Measurements from ENCODE around the gene VEZF1.

VEZF1 gene, protein sequence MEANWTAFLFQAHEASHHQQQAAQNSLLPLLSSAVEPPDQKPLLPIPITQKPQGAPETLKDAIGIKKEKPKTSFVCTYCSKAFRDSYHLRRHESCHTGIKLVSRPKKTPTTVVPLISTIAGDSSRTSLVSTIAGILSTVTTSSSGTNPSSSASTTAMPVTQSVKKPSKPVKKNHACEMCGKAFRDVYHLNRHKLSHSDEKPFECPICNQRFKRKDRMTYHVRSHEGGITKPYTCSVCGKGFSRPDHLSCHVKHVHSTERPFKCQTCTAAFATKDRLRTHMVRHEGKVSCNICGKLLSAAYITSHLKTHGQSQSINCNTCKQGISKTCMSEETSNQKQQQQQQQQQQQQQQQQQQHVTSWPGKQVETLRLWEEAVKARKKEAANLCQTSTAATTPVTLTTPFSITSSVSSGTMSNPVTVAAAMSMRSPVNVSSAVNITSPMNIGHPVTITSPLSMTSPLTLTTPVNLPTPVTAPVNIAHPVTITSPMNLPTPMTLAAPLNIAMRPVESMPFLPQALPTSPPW

DNA sequence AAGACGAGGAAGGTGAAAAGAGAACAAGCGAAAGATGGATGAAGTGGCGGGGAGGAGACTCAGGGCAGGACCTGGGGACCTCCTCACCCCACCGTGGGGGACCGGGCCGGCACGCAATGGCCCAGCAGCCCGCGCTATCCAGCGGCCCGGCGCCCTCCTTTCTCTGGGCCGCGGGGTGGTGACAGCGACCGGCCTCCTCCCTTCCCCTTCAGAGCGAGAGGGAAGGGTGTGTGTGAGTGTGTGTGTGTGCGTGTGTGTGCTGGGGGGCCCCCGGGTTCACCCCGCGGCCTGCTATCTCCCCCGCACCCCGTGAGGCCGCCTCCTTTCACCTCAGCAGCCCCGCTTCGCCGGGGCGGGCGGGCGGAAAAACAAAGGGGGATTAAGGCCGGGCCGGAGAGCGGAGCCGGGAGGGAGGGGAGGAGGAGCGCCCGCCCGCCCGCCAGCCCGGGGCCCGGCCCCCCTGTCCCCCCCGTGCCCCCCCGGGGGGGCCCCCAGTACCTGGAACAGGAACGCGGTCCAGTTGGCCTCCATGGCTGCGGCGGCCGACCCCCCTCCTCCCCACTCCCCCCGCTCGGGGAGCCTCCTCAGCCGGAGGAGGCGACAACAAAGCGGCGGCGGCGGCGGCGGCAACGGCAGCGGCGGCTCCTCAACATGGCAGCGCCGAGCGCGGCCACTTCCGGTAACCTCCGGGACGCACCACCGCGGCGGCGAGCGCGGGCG is at the start of gene VEZF1:
Gene VEZF1 (minus strand): TSS at position 674 of the 720 bp plus-strand sequence. CDS start 143 bp downstream, at position 531.
- DNase-seq (ENCODE audit: low spot score): peak; percentile 45

DNA sequence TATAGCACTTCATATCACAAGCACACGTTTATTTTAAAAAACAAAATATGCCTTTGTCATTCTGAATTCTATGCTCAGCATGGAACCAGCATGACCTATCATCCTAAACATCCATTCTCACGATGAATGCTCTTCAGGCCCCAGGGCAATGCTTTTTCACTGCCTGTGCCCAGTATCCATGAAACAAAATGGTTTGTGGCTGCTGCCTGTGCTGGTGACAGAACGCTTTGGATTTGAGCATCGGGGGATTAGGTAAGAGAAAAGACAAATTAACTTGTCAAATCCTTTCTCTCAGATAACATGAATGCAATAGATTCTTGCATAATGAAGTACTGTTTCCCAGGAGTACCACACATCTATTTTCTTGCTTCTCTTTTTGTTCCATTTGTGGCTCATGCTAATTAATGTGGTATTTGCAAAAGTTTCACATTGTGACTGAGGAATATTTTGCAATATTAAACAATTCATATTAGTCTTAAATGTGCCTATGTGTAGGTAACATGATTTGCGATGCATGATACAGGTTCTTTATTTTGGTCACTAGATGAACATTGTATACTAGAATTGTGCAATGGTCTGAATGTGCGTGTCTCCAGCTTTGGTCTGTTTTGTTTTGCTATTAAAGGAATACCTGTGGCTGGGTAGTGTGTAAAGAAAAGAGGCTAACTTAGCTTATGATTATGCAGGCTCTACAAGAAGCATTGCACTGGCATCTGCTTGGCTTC is 44.8 kb upstream of the VEZF1 start:
- DNase-seq (ENCODE audit: low spot score): no peak

DNA sequence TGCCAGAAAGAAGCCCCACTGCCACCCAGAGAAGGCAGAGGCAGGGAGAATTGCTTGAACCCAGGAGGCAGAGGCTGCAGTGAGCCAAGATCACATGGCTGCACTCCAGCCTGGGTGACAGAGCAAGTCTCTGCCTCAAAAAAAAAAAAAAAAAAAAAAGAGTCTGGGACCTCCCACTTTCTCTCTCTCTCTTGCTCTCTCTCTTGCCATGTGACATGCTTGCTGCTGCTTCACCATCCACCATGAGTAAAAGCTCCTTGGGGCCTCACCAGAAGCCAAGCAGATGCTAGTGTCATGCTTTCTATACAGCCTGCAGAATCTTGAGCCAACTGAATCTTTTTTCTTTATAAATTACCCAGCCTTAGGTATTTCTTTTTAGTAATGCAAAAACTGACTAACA is 40.5 kb upstream of the VEZF1 start:
- no peak for DNase-seq (ENCODE audit: low spot score)

DNA sequence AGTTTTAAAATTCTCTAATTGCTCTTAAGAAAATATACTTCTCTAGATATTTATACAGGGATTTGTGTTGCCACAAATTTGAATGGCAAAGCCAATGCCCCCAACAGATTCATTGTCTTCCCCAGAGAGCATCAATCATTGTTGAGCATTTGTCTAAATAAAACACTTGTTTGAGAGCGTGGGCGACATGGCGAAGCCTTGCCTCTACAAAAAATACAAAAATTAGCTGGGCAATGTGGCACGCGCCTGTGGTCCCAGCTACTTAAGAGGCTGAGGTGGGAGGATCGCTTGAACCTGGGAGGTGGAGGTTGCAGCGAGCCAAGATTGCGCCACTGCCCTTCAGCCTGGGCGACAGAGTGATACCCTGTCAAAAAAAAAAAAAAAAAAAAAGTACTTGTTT is 32.3 kb upstream of the VEZF1 start:
- no peak for DNase-seq (ENCODE audit: low spot score)

DNA sequence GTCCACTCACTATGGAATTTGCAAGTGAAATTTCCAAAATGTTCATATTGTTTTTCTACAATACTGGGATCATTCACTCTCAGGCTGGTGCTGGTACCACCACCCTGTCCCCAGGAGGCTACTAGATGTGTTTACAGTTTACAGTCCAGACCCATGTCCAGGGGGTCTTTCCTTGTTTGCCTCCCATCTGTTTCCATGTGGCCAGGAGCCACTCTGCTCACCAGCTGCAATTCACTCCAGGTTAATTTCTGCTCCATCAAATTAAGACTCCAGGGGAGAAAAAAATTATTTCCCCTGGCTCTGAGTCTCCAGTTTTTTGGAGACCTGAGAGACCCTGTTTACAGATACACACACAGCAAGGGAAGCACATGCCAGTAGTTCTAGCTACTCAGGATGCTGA is 31.5 kb upstream of the VEZF1 start:
- DNase-seq (ENCODE audit: low spot score): no peak

DNA sequence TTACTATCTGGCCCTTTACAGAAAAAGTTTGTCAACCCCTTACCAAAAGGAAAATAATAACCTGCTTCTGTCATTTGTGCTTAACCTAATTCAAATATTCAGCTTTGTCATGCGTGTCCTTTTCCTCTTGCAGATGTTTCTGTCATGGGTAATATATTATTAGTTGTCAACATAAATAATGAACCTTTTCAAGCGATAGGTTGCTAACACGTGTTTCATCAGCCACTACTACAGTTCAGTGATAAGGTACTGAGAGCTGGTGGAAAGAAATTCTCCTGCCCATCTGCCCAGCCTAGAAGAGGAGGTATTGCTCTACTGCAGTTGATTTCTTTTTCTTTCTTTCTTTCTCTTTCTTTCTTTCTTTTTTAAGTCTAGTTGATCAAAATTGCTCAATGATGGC is 31.0 kb upstream of the VEZF1 start:
- no peak for DNase-seq (ENCODE audit: low spot score)

DNA sequence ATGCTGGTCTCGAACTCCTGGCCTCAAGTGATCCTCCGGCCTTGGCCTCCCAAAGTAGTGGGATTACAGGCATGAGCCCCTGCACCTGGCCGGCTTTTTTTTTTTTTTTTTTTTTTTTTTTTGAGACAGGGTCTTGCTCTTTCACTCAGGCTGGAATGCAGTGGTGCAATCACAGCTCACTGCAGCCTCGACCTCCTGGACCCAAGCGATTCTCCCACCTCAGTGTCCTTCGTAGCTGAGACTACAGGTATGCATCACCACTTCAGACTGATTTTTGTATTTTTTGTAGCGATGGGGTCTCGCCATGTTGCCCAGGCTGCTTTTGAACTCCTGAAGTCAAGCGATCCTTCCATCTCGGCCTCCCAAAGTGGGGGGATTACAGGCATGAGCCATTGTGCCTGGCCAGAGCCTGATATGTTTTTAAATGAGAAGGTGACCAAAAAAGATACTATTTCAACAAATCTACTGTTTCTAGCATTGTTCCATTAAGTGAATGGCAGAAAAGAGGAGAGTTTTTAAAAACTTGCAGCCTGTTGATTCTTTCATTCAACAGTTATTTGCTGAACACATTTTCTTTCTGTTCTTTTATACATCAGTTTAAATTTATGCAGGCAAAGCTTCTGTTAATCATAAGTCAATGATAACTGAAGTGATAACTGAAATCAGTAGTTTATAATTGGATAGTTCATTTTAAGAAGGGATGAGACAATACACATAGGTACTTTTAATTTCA is 22.2 kb upstream of the VEZF1 start:
- DNase-seq (ENCODE audit: low spot score): no peak

DNA sequence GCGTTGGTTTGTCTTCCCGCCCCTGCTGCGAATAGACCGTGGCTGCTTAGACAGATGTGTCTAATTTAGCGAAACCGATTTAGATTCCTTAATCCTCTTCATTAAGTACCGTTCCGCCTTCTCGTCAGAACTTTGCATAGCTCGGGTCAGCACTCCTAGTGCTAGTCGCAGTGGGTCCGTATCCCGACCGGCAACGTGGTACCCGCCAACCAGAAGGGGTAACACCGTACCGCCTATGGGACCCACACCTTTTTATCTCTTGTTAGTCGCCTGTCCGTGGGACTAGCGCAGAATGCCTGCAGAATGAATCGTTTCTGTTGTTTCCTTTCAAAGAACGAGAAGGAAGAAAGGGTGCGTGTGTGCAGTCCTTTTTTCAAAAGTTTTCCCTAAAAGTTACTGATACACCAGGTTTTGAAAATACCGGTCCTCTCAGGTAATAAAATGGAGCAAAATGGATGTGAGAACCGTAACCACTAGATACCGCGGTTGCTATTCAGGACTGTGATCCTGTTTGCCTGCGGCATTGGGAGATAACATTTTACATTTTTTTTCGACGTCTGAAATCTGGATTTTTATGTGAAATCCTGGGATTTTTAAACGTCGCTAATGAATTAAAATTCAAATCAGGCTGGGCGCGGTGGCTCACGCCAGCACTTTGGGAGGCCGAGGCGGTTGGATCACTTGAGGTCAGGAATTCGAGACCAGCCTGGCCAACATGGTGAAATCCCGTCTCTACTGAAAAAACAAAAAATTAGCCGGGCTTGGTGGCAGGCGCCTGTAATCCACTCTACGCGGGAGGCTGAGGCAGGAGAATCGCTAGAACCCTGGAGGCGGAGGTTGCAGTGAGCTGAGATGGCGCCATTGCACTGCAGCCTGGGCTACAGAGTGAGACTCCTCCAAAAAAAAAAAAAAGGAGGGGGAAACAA is 20.0 kb upstream of the VEZF1 start:
- DNase-seq (ENCODE audit: low spot score): no peak

DNA sequence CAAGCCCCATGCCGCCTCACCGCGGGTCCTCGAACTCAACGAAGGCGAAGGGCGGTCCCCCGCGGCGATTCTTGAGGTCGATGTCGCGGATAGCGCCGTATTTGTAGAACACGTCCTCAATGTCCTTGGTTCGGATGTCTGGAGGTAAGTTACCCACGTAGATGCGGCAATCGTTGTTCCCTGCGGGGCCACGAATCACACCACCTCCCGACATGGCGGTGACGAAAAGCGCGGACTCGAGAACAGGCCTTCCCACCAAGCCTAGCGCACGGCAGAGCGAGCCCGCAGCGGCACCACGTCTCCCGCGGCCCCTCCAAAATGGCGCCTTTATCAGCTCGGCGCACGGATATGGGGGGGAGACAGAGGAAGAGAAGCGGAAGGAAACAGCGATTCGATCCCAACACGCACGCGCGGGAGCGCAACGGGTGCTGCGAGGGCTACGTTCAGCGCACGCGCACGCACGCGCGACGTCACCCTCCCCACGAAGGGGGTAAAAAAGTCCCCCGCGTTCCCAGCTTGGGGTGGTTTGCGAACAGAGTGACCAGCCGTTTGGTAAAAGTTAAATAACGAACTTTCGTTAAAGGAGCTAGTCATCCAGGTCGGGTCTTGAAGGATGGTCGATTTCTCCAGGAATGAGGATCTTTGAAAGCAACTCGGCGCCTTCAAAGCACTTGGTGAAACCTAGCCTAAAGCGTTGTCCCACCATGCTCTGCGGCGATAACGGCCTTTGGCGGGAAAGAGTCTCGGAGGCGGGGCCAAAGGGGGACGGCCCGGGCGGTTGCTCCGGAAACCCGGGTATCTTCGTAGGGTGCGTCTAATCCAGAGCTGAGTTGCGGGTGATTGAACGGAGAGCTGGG is 19.1 kb upstream of the VEZF1 start, which contains the start of gene SRSF1:
Gene SRSF1 (minus strand): TSS at position 323 of the 857 bp plus-strand sequence. CDS start 109 bp downstream, at position 214.
- peak; percentile 92 for DNase-seq (ENCODE audit: low spot score)

DNA sequence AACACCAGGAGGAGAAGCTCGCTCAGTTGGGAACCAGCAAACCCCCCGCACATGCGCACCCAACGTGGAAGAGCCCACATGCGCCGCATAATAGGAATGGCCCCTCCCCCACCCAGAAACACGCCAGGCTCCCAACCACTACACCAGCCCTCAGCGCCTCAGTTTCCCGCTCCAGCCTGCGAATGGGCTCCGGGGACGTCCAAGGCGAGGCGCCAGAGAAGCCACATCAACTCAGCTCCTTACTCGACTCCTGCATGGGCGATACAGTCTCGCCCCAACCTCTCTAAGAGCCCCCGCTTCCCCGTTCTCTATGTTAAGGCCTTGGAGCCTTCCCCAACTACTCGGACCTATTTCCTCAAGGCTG is 18.5 kb upstream of the VEZF1 start:
- peak; percentile 42 for DNase-seq (ENCODE audit: low spot score)

DNA sequence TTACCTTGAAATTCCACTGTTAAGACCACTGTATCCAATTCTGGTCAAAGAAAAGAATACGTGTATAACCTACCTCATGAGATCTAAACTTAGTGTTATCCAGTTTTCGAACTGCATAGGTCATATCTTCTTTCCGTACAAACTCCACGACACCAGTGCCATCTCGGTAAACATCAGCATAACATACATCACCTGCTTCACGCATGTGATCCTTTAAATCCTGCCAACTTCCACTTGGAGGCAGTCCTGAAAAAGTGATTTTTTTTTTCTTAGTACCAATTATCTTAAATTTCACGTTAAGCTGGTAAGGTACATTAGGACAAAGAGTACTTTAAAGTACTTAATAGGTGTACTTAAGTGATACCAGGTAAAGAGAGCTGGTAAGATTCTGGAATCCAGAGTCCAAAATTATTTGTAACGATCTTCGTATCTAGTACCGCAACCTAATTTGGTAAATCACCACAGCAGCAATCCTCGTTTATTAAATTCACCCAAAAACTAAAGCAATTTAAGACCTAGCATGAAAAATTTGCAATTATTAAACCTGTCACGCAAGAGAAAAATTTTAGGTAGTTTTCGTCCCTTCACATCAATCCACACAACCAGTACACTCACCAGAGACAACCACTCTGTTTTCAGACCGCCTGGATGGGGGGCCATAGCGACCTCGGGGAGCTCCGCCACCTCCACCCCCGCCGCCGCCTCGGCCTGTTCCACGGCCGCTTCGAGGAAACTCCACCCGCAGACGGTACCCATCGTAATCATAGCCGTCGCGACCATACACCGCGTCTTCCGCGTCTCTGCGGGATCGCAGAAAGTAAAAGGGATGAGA is 17.9 kb upstream of the VEZF1 start:
- DNase-seq (ENCODE audit: low spot score): no peak

DNA sequence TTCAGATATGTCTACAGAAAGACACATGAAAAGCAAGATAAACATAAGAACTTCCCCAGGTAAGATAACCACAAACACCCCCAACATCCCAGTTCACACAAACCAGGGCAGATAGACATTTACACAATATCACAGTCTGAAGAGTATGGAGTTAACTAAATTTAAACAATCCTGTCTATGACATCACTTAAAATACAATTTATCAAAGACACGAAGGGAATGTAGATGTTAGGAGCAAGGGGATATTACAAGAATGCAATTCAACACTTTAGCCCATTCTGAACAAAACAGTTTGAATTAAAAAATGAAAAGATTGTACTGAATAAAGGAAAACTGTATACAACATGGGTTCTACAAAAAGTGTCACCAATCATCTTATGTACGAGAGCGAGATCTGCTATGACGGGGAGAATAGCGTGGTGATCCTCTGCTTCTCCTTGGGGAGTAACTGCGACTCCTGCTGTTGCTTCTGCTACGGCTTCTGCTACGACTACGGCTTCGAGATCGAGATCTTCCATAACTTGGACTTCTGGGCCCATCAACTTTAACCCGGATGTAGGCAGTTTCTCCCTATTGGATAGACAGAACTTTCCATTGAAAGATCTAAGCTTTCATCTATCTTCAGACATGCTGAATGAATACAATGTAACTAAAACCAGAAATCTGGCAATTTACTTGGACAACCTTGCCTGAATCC is 17.1 kb upstream of the VEZF1 start:
- no peak for DNase-seq (ENCODE audit: low spot score)

DNA sequence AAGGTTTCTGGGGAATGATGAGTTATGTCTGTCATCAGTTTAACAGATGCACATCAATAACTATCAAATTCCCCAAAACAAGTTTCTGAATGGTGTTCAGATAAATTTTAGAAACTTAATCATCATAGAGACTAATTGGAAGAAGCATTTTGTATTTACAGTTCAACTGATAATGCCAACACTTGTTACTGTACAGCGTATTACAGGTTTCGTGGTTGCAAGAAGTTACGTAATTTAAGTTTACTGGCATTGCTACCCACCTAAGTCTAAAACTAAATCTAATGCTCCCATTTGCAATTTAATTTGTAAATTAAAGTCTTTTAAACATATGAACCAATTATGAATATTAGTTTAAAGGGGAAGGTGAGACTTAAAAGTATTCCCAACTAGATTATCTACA is 16.0 kb upstream of the VEZF1 start:
- no peak for DNase-seq (ENCODE audit: low spot score)

DNA sequence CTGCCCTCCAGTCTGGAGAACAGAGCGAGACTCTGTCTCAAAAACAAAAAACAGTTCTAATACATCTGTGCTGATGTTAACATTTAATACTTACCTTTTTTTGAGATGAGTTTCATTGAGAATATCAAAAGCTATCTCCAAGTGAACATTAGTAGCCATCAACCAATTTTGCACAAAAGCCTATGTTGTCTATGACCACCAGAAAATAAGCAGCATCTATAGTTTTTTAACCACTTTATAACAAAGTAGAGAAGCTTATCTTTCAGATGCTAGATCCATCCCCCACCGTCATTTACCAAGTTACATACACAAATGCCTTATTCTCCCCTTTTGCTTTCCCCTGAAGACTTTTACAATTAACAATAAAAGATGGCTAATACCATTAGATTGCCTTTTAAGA is 14.9 kb upstream of the VEZF1 start:
- no peak for DNase-seq (ENCODE audit: low spot score)

DNA sequence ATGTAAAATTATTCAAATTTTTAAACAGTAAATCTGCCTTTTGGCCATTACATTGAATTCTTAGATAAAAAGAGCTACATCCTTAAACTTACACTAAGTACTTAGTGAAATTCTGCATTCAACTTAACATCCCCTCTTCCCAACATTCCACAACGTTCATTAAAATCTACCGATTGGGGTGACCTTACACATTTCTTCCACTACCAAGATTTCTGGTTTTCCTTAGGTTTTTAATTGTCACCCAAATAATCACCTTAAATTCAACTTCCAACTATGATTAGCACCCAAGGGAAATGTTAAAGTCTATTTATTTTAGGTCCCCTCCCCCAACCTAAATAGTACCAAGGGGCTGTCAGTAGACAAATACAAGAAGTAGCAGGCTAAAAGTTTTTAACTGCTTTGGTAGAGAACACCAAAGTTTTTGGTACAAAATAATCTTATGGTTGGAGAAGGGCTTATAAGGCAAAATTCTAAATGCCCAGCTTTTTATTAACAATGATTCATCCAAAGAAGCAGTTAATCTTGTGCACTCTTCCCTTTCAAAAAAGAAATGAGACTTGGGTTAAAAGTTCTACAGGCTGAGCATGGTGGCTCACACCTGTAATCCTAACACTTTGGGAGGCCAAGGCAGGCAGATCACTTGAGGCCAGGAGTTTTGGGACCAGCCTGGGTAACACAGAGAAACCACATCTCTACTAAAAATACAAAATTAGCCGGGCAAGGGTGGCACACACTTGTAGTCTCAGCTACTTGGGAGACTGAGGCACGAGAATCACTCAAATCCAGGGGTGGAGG is 14.3 kb upstream of the VEZF1 start:
- no peak for DNase-seq (ENCODE audit: low spot score)

DNA sequence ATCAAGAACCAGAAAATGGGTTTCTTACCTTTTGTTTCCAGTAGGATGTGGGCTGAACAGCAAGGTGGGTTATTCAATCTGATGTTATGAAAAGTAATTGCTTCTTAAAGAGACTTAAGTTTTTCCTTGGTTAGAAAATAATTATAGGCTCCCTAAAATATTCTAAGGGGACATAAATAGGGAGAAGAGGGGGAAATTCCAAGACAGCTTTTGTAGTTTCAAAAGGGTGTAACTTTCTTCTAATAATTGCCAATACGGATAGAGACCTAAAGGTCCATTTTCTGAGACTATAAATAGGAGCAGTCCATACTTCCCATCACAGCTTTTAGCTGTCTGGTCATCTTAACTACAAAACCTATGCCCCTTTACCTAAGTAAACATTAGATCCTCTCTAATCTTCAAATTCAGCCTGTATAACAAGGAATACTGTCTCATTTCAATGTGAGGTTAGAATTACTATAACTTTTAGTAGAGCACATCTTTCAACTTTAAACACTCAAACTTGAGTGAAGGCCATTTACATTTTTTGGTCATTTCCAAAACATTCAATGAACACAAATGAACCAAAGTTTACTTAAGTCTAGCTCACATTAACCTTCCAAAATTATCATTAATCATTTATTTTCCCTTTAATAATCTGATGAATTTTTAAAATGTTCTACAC is 13.5 kb upstream of the VEZF1 start:
- no peak for DNase-seq (ENCODE audit: low spot score)

DNA sequence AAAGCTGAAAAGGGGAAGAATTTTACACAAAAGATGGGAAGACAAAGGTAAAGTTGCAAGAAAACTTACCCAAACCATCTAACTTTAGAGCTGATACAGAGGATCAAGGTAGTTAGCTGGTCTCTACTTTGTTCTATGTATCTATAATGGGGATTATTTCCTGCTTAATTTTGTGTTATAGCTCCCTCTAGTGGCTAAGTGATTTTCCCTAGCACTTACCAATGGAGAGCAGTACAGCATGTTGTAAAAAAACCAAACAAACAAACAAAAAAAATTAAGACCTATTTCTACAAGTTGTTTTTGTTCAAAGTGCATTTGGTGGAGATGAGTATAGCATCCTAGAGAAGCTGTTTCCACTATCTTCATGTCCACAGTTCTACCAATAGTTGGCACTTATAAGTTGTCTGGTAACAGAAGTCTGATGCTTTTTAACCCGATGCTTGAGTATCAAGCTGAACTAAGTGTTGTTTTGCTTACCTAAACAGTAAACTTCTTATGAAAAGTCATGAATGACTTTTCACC is 11.5 kb upstream of the VEZF1 start:
- DNase-seq (ENCODE audit: low spot score): no peak
